Measurements from ENCODE around the gene PEX7.

Gene PEX7

DNA sequence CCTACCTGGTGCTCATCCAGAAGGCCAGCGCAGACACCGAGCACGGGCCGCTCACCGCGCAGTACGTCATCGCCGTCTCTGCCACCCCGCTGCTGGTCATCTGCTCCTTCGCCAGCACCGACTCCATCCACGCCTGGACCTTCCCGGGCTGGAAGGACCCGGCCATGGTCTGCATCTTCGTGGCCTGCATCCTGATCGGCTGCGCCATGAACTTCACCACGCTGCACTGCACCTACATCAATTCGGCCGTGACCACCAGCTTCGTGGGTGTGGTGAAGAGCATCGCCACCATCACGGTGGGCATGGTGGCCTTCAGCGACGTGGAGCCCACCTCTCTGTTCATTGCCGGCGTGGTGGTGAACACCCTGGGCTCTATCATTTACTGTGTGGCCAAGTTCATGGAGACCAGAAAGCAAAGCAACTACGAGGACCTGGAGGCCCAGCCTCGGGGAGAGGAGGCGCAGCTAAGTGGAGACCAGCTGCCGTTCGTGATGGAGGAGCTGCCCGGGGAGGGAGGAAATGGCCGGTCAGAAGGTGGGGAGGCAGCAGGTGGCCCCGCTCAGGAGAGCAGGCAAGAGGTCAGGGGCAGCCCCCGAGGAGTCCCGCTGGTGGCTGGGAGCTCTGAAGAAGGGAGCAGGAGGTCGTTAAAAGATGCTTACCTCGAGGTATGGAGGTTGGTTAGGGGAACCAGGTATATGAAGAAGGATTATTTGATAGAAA, 101.7 kb downstream of the PEX7 start:
- TF ChIP-seq, protein P1, sequence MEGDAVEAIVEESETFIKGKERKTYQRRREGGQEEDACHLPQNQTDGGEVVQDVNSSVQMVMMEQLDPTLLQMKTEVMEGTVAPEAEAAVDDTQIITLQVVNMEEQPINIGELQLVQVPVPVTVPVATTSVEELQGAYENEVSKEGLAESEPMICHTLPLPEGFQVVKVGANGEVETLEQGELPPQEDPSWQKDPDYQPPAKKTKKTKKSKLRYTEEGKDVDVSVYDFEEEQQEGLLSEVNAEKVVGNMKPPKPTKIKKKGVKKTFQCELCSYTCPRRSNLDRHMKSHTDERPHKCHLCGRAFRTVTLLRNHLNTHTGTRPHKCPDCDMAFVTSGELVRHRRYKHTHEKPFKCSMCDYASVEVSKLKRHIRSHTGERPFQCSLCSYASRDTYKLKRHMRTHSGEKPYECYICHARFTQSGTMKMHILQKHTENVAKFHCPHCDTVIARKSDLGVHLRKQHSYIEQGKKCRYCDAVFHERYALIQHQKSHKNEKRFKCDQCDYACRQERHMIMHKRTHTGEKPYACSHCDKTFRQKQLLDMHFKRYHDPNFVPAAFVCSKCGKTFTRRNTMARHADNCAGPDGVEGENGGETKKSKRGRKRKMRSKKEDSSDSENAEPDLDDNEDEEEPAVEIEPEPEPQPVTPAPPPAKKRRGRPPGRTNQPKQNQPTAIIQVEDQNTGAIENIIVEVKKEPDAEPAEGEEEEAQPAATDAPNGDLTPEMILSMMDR (IDR thresholded peaks at IDR 0.05; ENCODE audit: low read depth, low read length) = no peak
- TF ChIP-seq, protein P2, sequence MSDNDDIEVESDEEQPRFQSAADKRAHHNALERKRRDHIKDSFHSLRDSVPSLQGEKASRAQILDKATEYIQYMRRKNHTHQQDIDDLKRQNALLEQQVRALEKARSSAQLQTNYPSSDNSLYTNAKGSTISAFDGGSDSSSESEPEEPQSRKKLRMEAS (IDR thresholded peaks at IDR 0.05; ENCODE audit: low read depth, low read length) = no peak
- TF ChIP-seq POLR2A (IDR thresholded peaks at IDR 0.05; ENCODE audit: extremely low read depth, insufficient read length) (no peak), MYC (IDR thresholded peaks at IDR 0.05; ENCODE audit: low read depth, low read length) (no peak)
- no peak overlapping the region for H3K4me3 ChIP-seq (ENCODE audit: low read depth, low read length)
- DNase-seq (ENCODE audit: low read depth) = no peak

DNA sequence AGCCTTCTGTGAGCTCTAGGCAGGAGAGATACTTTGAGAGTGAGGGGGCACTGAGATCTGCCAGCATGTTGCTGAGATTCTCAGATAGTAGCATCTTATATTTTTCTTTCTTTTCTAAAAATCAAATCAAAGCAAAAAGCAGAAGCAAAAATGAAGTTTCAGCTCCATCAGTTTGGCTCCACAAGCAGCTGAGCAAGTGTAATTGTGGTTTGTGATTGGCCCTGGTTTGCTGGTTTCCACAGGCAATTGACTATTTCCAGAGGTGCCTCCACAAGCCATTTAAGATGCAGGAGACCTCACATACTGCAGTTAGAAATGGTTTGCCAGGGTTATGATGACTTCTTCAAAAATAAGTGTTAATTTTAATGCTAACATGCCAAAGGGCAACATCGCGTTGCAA, 104.0 kb downstream of the PEX7 start:
- TF ChIP-seq MYC (IDR thresholded peaks at IDR 0.05; ENCODE audit: low read depth, low read length) (no peak), POLR2A (IDR thresholded peaks at IDR 0.05; ENCODE audit: extremely low read depth, insufficient read length) (no peak)
- TF ChIP-seq, protein P2 (IDR thresholded peaks at IDR 0.05; ENCODE audit: low read depth, low read length) = no peak
- TF ChIP-seq, protein P1 (IDR thresholded peaks at IDR 0.05; ENCODE audit: low read depth, low read length) = no peak
- DNase-seq (ENCODE audit: low read depth) = no peak
- H3K4me3 ChIP-seq (ENCODE audit: low read depth, low read length) = no peak overlapping the region

DNA sequence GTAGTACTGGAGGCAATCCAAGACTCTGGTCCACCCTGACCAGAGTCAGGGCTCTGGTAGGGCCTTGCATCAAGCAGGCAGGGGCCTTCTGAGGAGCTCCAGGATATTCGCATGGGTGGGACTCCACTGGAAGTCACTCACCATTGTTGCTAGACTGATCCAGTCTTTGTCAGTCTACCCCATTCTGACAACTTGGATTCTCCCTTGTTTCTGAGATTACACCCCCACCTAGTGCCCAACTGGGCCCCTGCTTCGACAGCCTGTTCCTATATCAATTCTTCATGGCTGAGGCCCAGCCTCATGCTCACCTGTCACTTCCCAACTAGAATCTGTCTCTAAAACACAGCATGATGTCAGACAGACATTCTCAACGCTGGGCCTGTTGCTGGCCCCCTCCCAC, 104.9 kb downstream of the PEX7 start:
- DNase-seq (ENCODE audit: low read depth) = peak; percentile 59
- no peak for TF ChIP-seq POLR2A (IDR thresholded peaks at IDR 0.05; ENCODE audit: extremely low read depth, insufficient read length)
- TF ChIP-seq, protein P1 (IDR thresholded peaks at IDR 0.05; ENCODE audit: low read depth, low read length) = peak; percentile 65

DNA sequence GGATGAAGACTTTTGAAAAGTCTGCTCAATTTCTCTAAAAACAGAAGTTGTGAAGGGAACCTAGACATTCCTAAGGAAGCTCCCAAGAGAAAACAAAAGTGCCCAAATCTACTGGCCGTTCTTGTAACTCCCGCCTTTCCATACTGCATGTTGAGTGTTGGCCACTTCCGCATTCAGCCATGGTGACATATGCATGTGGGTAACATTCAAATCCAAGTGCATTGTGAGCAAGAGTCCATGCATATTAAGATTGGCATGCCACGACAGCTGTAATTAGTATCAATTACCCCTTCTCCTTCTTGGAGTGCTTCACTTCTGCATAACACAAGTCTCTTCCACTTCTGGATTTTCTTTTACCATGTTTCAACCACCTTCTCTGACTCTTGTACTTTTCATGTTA, 108.1 kb downstream of the PEX7 start:
- TF ChIP-seq, protein P1 (IDR thresholded peaks at IDR 0.05; ENCODE audit: low read depth, low read length) = no peak
- TF ChIP-seq MYC (IDR thresholded peaks at IDR 0.05; ENCODE audit: low read depth, low read length) = no peak
- TF ChIP-seq, protein P2 (IDR thresholded peaks at IDR 0.05; ENCODE audit: low read depth, low read length) = no peak
- no peak for TF ChIP-seq POLR2A (IDR thresholded peaks at IDR 0.05; ENCODE audit: extremely low read depth, insufficient read length)
- H3K4me3 ChIP-seq (ENCODE audit: low read depth, low read length) = no peak overlapping the region
- no peak for DNase-seq (ENCODE audit: low read depth)

More for the DNA sequence above, 104.9 kb downstream of the PEX7 start:
- H3K4me3 ChIP-seq (ENCODE audit: low read depth, low read length) = no peak overlapping the region

DNA sequence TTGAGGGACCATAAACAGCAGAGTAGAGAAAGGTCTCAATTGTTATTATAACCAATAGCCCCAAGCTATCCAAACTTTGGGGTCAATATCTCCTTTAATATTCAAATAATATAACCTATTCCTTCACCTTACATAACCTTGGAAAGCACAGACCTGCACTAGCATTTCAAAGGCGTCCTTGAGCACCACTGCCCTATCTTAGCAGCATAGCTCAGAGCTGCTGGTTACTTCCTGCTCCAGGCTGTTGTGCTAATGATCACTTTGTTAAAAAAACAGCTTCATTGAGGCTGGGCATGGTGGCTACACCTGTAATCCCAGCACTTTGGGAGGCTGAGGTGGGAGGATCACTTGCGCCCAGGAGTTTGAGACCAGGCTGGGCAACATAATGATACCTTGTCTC, 110.2 kb downstream of the PEX7 start:
- DNase-seq (ENCODE audit: low read depth) = no peak
- TF ChIP-seq, protein P2 (IDR thresholded peaks at IDR 0.05; ENCODE audit: low read depth, low read length) = no peak
- TF ChIP-seq, protein P1 (IDR thresholded peaks at IDR 0.05; ENCODE audit: low read depth, low read length) = no peak
- TF ChIP-seq POLR2A (IDR thresholded peaks at IDR 0.05; ENCODE audit: extremely low read depth, insufficient read length) (no peak), MYC (IDR thresholded peaks at IDR 0.05; ENCODE audit: low read depth, low read length) (no peak)
- no peak overlapping the region for H3K4me3 ChIP-seq (ENCODE audit: low read depth, low read length)

Data from NB4 (cell line).